CD14-positive monocyte (primary cell): ENCODE data around the gene SYTL1. TPM values are rescaled to one million over a fixed set of nuclear protein-coding genes. Genes with fewer than 3 reads are reported as not detected.

Source experiments
- DNase-seq, 3 donors: peaks; one replicate each; pipeline ENCODE4 v3.0.0-alpha.2; 2011 to 2022
- H2AFZ ChIP-seq: 2 replicates; pipeline ENCODE4 v1.6.0; 2012; ENCODE audit warnings: mild to moderate bottlenecking, low read depth, low read length, inconsistent platforms; ENCODE audit not compliant: insufficient read depth, poor library complexity, severe bottlenecking
- H3K27ac ChIP-seq, 2 donors: 1 replicate in 1 of 2; 2 replicates in 1 of 2; pipeline ENCODE4 v1.5.1; 2012 to 2013; ENCODE audit warnings: low read length in 2 of 2, control low read depth in 1 of 2, inconsistent platforms in 1 of 2, low read depth in 1 of 2, mild to moderate bottlenecking in 1 of 2
- H3K27me3 ChIP-seq, 2 donors: one replicate each; pipeline versions ENCODE4 v1.6.0 to v1.6.1; 2011 to 2013; ENCODE audit warnings: low read length in 2 of 2; ENCODE audit not compliant: control insufficient read depth in 2 of 2, insufficient read depth in 2 of 2
- H3K36me3 ChIP-seq, 2 donors: replicated peaks in 1 of 2; 1 replicate in 1 of 2; 2 replicates in 1 of 2; pipeline versions ENCODE4 v1.5.1 to v1.6.1; 2012 to 2013; ENCODE audit warnings: low read length in 2 of 2, control low read depth in 1 of 2, inconsistent platforms in 1 of 2, mild to moderate bottlenecking in 1 of 2; ENCODE audit not compliant: insufficient read depth in 2 of 2, control insufficient read depth in 1 of 2
- H3K4me1 ChIP-seq, 2 donors: 1 replicate in 1 of 2; 2 replicates in 1 of 2; pipeline versions ENCODE4 v1.5.1 to v1.6.1; 2012 to 2013; ENCODE audit warnings: low read length in 2 of 2, control low read depth in 1 of 2, inconsistent platforms in 1 of 2, mild to moderate bottlenecking in 1 of 2, moderate library complexity in 1 of 2; ENCODE audit not compliant: insufficient read depth in 2 of 2, control insufficient read depth in 1 of 2
- H3K4me2 ChIP-seq: replicated peaks from 2 replicates; pipeline ENCODE3; 2012; ENCODE audit warnings: low read length, moderate library complexity, mild to moderate bottlenecking; ENCODE audit not compliant: poor library complexity, severe bottlenecking; ENCODE audit errors: extremely low read depth
- H3K4me3 ChIP-seq, 3 experiments: fragments of 200-600 bp in 1 of 3; sonication (generic) in 1 of 3; replicated peaks in 1 of 3; 1 replicate in 2 of 3; 2 replicates in 1 of 3; pipeline ENCODE4 v1.5.1; 2011 to 2013; ENCODE audit warnings: low read length in 3 of 3, mild to moderate bottlenecking in 3 of 3, control low read depth in 2 of 3, low read depth in 2 of 3, inconsistent platforms in 1 of 3, moderate library complexity in 1 of 3
- H3K79me2 ChIP-seq: 2 replicates; pipeline ENCODE4 v1.6.0; 2012; ENCODE audit warnings: mild to moderate bottlenecking, control low read depth, inconsistent platforms, low read length, moderate library complexity; ENCODE audit not compliant: insufficient read depth
- H3K9ac ChIP-seq: 2 replicates; pipeline ENCODE4 v1.6.0; 2017; ENCODE audit warnings: low read length, mild to moderate bottlenecking; ENCODE audit not compliant: insufficient read depth, poor library complexity, severe bottlenecking
- H3K9me3 ChIP-seq, 2 donors: replicated peaks in 1 of 2; 1 replicate in 1 of 2; 2 replicates in 1 of 2; pipeline versions ENCODE4 v1.5.1 to v1.6.1; 2012 to 2013; ENCODE audit warnings: low read length in 2 of 2, control low read depth in 1 of 2; ENCODE audit not compliant: control insufficient read depth in 1 of 2, insufficient read depth in 1 of 2
- H4K20me1 ChIP-seq: 2 replicates; pipeline ENCODE4 v1.6.0; 2012; ENCODE audit warnings: mild to moderate bottlenecking, low read length, control low read depth, moderate library complexity; ENCODE audit not compliant: insufficient read depth
- H3K27ac Mint-ChIP-seq, 7 donors: one replicate each; pipeline ENCODE4 v1.8.0; 2020; ENCODE audit warnings: mild to moderate bottlenecking in 7 of 7, mixed read lengths in 7 of 7, moderate library complexity in 6 of 7, inconsistent platforms in 2 of 7
- H3K27me3 Mint-ChIP-seq, 3 donors: one replicate each; pipeline ENCODE4 v1.8.0; 2021 to 2022; ENCODE audit warnings: low read depth in 3 of 3, mild to moderate bottlenecking in 3 of 3, mixed read lengths in 3 of 3, moderate library complexity in 3 of 3, inconsistent platforms in 1 of 3
- H3K36me3 Mint-ChIP-seq, 2 donors: one replicate each; pipeline ENCODE4 v1.8.0; 2020; ENCODE audit warnings: mixed read lengths in 2 of 2, inconsistent platforms in 1 of 2, mild to moderate bottlenecking in 1 of 2
- H3K4me1 Mint-ChIP-seq: one replicate; pipeline ENCODE4 v1.8.0; 2020; ENCODE audit warnings: mild to moderate bottlenecking, mixed read lengths
- H3K4me3 Mint-ChIP-seq, 2 donors: one replicate each; pipeline ENCODE4 v1.8.0; 2020; ENCODE audit warnings: mild to moderate bottlenecking in 2 of 2, mixed read lengths in 2 of 2, moderate library complexity in 1 of 2
- H3K9me3 Mint-ChIP-seq, 7 donors: one replicate each; pipeline ENCODE4 v1.8.0; 2020 to 2022; ENCODE audit warnings: mixed read lengths in 7 of 7, mild to moderate bottlenecking in 6 of 7, moderate library complexity in 6 of 7, inconsistent platforms in 2 of 7
- WGBS: methylation state at CpG from one replicate; pipeline ENCODE4 v1.1.5; 2013; ENCODE audit warnings: missing lambda C conversion rate; ENCODE audit not compliant: insufficient coverage; 5-methylcytosine and 5-hydroxymethylcytosine counted together
- intact Hi-C, 2 donors: fragments of 100-400 bp; cut with micrococcal nuclease; formaldehyde crosslinking; loops; one replicate each; pipeline versions ENCODE4 v1.15.0 to v1.15.1; 2023
- polyA plus RNA-seq, 3 donors: library from polyadenylated mRNA; depleted of rRNA in 1 of 3; unstranded in 2 of 3; stranded (reverse) in 1 of 3; fragments of 300-500 nt in 2 of 3; fragments of >200 nt in 1 of 3; fragmentation: Illumina TruSeq in 2 of 3; gene quantifications; 1 replicate in 2 of 3; 2 replicates in 1 of 3; pipeline ENCODE4 v1.2.3, GENCODE V29; 2012 to 2021
- TF ChIP-seq, protein P1 (sequence below): fragments of 200-600 bp; IDR thresholded peaks from one replicate; pipeline ENCODE4 v1.8.0; 2022; ENCODE audit warnings: antibody characterized with exemption, mild to moderate bottlenecking

The SYTL1 gene
- polyA plus RNA-seq, 3 donors, result 26.9 to 95.8 (median 44.6) TPM

DNA sequence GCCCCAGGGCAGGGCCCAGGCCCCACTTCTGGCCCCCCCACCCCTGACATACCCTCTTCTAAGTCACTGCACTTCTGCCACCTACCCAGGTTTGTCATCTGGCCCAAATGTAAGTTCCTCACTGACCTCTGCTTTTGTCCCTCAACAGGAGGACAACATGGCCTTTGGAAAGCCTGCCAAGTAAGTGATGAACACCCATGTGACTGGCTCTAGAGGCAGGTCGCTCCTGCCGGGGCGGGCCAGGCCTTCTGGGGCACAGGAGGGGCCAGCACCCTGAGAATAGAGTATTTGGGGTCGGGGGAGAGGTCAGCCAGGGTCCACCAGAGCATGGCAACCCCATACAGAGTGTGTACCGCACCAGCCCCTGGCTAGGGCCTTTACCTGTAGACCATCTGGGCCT, 9.9 kb upstream of the SYTL1 start:
- peak overlapping the region in 4 of 7 donors; percentile 10 to 75 (median 42) for H3K27ac Mint-ChIP-seq

DNA sequence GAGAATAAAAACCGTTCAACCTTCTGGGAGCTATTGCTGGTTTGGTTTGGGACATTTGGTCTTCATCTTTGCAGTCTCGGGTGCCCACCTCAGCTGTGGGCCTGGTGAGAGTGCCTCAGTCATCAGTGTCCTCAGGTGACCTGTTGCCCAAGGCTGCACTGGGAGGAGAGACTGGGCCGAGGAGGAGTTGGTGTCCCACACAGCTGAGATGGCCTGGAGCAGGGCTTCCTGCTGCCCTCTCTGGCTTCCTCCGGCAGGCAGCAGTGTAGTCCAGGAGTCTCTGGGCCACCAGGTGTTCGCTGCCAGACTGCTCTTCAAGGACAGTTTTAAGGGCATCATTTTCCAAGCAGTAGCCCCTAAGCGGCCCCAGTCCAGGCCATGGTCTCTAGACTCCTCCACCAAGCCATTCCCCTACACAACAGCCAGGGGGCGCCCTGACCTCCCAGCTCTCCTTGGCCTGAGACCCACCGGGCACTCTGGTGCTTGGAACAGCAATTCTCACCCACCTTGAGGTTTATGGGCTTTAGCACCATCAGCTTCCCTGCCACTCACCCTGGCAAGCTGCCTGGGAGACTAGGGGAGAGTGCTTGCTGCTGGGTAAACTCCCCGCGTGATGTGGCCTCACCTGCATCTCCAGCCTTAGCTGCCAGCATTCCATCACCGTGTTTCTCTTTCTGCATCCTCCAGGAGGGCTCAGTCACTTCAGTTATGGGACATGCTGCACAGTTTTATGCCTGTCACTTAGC, 9.1 kb upstream of the SYTL1 start:
- Histone ChIP-seq H3K27ac (peak overlapping the region in 1 of 2 donors; percentile 48), H3K9me3 (no peaks in the 10 kb centered on the region), H3K36me3 (peaks cover 68 to 85% of the 10 kb centered on the region in 2 donors), H3K79me2 (peaks cover 27% of the 10 kb centered on the region), H2AFZ (no peak overlapping the region), H3K27me3 (no peaks in the 10 kb centered on the region), H3K4me2 (no peak overlapping the region), H3K4me3 (no peak overlapping the region), H3K9ac (no peak overlapping the region), H4K20me1 (peaks cover 30% of the 10 kb centered on the region), H3K4me1 (peaks cover 4 to 6% of the 10 kb centered on the region in 2 donors)
- Mint-ChIP-seq H3K4me1 (peaks cover 7% of the 10 kb centered on the region), H3K4me3 (no peak overlapping the region), H3K9me3 (peaks cover 0 to 2% (median 0%) of the 10 kb centered on the region in 7 donors), H3K27me3 (peaks cover 0 to 3% (median 2%) of the 10 kb centered on the region in 3 donors), H3K27ac (peak overlapping the region in 1 of 7 donors; percentile 66), H3K36me3 (peaks cover 67 to 86% of the 10 kb centered on the region in 2 donors)
- TF ChIP-seq, protein P1, sequence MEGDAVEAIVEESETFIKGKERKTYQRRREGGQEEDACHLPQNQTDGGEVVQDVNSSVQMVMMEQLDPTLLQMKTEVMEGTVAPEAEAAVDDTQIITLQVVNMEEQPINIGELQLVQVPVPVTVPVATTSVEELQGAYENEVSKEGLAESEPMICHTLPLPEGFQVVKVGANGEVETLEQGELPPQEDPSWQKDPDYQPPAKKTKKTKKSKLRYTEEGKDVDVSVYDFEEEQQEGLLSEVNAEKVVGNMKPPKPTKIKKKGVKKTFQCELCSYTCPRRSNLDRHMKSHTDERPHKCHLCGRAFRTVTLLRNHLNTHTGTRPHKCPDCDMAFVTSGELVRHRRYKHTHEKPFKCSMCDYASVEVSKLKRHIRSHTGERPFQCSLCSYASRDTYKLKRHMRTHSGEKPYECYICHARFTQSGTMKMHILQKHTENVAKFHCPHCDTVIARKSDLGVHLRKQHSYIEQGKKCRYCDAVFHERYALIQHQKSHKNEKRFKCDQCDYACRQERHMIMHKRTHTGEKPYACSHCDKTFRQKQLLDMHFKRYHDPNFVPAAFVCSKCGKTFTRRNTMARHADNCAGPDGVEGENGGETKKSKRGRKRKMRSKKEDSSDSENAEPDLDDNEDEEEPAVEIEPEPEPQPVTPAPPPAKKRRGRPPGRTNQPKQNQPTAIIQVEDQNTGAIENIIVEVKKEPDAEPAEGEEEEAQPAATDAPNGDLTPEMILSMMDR, result peak; percentile 93
- 78% methylated on average over 10 of the region's 11 CpGs for WGBS
- intact Hi-C loops, result no loop called here
- peak in 2 of 3 donors; percentile 38 to 49 for DNase-seq

More for the DNA sequence above, 9.9 kb upstream of the SYTL1 start:
- Histone ChIP-seq H3K4me2 (no peak overlapping the region), H3K27me3 (no peaks in the 10 kb centered on the region), H3K4me3 (no peak overlapping the region), H3K4me1 (peaks cover 4 to 6% of the 10 kb centered on the region in 2 donors), H3K9me3 (no peaks in the 10 kb centered on the region), H3K79me2 (peaks cover 35% of the 10 kb centered on the region), H2AFZ (no peak overlapping the region), H4K20me1 (peaks cover 37% of the 10 kb centered on the region), H3K36me3 (peaks cover 71 to 90% of the 10 kb centered on the region in 2 donors), H3K9ac (no peak overlapping the region), H3K27ac (peak overlapping the region in 1 of 2 donors; percentile 48)
- no peak overlapping the region for H3K4me3 Mint-ChIP-seq
- intact Hi-C loops, result no loop called here
- DNase-seq, result no peak
- H3K36me3 Mint-ChIP-seq, result peaks cover 66 to 89% of the 10 kb centered on the region in 2 donors
- H3K4me1 Mint-ChIP-seq, result peaks cover 8% of the 10 kb centered on the region
- TF ChIP-seq, protein P1, result no peak
- peaks cover 0 to 2% (median 0%) of the 10 kb centered on the region in 7 donors for H3K9me3 Mint-ChIP-seq
- 92% methylated on average over 4 of the region's 5 CpGs for WGBS
- peaks cover 0 to 3% (median 2%) of the 10 kb centered on the region in 3 donors for H3K27me3 Mint-ChIP-seq
